IPS DF 6.9 (cell line): Measurements from ENCODE around the gene GXYLT2.

Experiments
- DNase-seq: peaks from one replicate; pipeline ENCODE4 v3.0.0-alpha.2; 2013; ENCODE audit warnings: low read depth, low spot score
- H3K27ac ChIP-seq: one replicate; pipeline ENCODE4 v1.5.1; 2013; ENCODE audit warnings: low read length, control low read depth
- H3K27me3 ChIP-seq: 2 replicates; pipeline ENCODE4 v1.6.1; 2013; ENCODE audit warnings: mild to moderate bottlenecking, low read length; ENCODE audit not compliant: control insufficient read depth, insufficient read depth
- H3K36me3 ChIP-seq: 2 replicates; pipeline ENCODE4 v1.6.1; 2013; ENCODE audit warnings: low read length; ENCODE audit not compliant: control insufficient read depth, insufficient read depth
- H3K4me1 ChIP-seq: 2 replicates; pipeline ENCODE4 v1.6.1; 2013; ENCODE audit warnings: low read length; ENCODE audit not compliant: control insufficient read depth, insufficient read depth
- H3K4me3 ChIP-seq: 2 replicates; pipeline ENCODE4 v1.5.1; 2013; ENCODE audit warnings: mild to moderate bottlenecking, low read length
- H3K9me3 ChIP-seq: 2 replicates; pipeline ENCODE4 v1.6.1; 2013; ENCODE audit warnings: low read length, inconsistent platforms; ENCODE audit not compliant: control insufficient read depth, insufficient read depth
- WGBS: extraction: QIAGEN DNeasy Blood & Tissue Kit; methylation state at CpG from one replicate; pipeline ENCODE4 v1.1.7; 2013; ENCODE audit warnings: mixed read lengths, missing lambda C conversion rate; ENCODE audit not compliant: insufficient read length, insufficient coverage; 5-methylcytosine and 5-hydroxymethylcytosine counted together

The GXYLT2 gene

DNA sequence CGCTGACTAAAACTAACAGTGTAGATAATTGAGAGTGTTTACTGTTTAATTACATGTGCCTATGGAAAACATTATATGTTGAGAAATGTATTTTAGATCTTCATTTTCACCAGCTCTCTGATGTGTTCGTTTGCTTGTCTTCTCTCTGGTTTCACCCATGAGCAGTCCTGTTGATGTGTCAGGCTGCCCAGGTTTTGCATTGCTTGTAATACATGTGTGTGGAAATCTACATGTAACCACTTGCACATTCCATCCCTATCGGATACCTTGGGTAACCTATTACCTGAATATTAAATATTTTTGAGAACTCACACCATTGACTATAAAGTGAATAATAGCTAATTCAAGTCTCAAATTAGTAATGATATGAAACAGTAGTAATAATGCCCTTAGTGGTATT is 121.9 kb downstream of the GXYLT2 start:
- WGBS = no CpG with 5 or more reads among the region's 3 CpGs
- Histone ChIP-seq H3K4me1 (no peaks in the 10 kb centered on the region), H3K27me3 (no peaks in the 10 kb centered on the region), H3K4me3 (no peak overlapping the region), H3K36me3 (no peaks in the 10 kb centered on the region), H3K27ac (no peak overlapping the region), H3K9me3 (no peaks in the 10 kb centered on the region)
- no peak for DNase-seq

DNA sequence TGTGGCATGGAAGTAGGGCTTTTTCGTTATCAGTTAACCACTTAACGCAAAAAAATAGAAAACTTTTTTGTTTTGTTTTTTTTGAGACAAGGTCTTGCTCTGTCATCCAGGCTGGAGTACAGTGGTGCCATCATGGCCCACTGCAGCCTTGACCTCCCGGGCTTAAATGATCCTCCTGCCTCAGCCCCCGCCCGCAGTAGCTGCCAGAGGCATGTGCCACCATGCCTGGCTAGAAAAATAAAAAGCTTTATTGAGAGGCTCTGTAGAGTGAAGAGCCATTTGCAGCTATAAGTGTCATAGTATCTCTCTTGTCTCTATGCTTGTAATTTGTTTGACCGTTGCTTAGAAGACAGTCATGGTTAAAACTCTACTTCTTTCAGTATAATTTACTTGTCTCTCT is 122.3 kb downstream of the GXYLT2 start:
- Histone ChIP-seq H3K27ac (no peak overlapping the region), H3K4me1 (no peaks in the 10 kb centered on the region), H3K9me3 (no peaks in the 10 kb centered on the region), H3K4me3 (no peak overlapping the region), H3K27me3 (no peaks in the 10 kb centered on the region), H3K36me3 (no peaks in the 10 kb centered on the region)
- no CpG with 5 or more reads among the region's 6 CpGs for WGBS
- DNase-seq = no peak

DNA sequence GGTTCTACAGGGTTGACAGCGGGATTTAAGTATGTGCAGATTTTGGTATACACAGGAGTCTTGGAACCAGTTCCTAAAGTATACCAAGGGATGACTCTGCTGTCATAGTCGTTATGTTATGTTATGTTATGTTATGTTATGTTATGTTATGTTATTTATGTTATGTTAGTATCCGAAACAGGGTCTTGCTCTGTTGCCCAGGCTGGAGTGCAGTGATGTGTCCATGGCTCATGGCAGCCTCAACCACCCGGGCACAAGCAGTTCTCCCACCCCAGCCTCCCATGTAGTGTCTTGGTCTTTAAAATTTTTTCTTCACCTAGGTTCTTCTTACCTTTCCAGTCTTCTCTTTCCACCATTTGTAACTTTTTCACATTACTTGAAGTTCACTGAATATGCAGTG is 130.5 kb downstream of the GXYLT2 start:
- no peak overlapping the region for H3K27ac ChIP-seq
- no peaks in the 10 kb centered on the region for H3K36me3 ChIP-seq
- no CpG with 5 or more reads among the region's 4 CpGs for WGBS
- H3K27me3 ChIP-seq = no peaks in the 10 kb centered on the region
- DNase-seq = no peak
- H3K4me1 ChIP-seq = no peaks in the 10 kb centered on the region
- no peak overlapping the region for H3K4me3 ChIP-seq
- no peaks in the 10 kb centered on the region for H3K9me3 ChIP-seq

DNA sequence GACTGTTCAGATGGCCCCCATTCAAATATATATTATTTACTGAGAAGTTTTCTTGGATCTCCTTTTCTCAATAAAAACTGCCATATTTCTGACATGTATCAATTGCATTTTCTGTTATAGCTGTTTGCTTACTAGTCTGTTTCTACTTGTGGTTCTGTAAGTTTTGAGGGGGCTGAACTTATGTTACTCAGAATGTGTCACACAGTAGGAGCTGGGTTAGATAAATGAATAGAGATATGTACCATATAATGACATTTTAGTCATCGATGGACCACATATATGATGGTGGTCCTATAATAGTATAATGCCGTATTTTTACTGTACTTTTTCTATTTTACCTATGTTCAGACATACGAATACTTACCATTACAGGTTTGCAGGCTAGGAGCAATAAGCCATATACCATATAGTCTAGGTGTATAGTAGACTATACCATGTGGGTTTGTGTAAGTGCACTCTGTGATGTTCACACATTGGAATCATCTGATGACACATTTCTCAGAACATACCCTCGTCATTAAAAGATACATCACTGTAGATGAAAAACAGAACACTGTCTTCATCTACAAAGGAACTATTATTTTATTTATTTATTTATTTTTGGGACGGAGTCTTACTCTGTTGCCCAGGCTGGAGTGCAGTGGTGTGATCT is 131.1 kb downstream of the GXYLT2 start:
- H3K27me3 ChIP-seq = no peaks in the 10 kb centered on the region
- no peaks in the 10 kb centered on the region for H3K36me3 ChIP-seq
- no peak for DNase-seq
- no peaks in the 10 kb centered on the region for H3K9me3 ChIP-seq
- H3K4me1 ChIP-seq = no peaks in the 10 kb centered on the region
- no CpG with 5 or more reads among the region's 5 CpGs for WGBS
- no peak overlapping the region for H3K27ac ChIP-seq
- H3K4me3 ChIP-seq = no peak overlapping the region

DNA sequence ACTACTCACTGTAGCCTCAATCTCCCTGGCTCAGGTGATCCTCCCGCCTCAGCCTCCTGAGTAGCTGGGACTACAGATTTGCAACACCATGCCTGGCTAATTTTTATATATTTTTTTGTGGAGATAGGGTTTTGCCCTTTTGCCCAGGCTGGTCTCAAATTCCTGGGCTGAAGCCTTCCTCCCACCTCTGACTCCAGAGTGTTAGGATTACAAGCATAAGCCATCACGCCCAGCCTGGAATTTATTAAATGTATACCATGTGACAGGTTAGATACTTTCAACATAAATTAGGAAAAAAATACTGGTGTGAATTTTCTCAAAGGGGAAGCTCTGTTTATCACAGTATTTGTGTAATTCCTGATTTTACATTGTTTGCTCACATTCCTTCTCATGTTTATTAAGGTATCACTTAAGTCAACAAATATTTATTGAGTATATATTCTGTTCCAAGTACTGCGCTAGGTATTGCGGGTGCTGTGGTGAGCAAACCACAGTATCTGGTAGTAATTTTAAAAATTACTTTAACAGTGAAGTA is 133.5 kb downstream of the GXYLT2 start:
- WGBS = no CpG with 5 or more reads among the region's 4 CpGs
- Histone ChIP-seq H3K27ac (no peak overlapping the region), H3K36me3 (no peaks in the 10 kb centered on the region), H3K9me3 (no peaks in the 10 kb centered on the region), H3K4me3 (no peak overlapping the region), H3K27me3 (no peaks in the 10 kb centered on the region), H3K4me1 (no peaks in the 10 kb centered on the region)
- no peak for DNase-seq

DNA sequence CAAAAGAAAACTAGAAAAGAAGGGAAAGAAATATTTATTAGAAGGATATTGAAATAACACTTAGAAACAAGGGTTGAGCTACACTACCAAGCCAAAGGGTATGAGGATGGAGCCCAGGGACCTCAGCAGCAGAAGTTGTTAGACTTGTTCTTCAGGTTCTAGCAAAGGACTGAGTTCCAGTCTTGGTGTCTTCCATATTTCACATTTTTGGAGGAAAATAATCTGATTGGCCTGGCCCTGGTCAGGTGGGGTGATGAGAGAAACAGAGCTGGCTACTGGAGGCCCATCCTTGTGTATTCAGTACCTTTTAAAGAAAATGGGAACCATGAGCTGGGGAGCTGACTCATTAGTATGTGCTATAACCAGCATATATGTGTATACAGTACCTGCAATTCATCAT is 137.0 kb downstream of the GXYLT2 start:
- Histone ChIP-seq H3K9me3 (no peaks in the 10 kb centered on the region), H3K4me3 (no peak overlapping the region), H3K27me3 (no peaks in the 10 kb centered on the region), H3K36me3 (no peaks in the 10 kb centered on the region), H3K4me1 (no peaks in the 10 kb centered on the region), H3K27ac (no peak overlapping the region)
- no peak for DNase-seq

DNA sequence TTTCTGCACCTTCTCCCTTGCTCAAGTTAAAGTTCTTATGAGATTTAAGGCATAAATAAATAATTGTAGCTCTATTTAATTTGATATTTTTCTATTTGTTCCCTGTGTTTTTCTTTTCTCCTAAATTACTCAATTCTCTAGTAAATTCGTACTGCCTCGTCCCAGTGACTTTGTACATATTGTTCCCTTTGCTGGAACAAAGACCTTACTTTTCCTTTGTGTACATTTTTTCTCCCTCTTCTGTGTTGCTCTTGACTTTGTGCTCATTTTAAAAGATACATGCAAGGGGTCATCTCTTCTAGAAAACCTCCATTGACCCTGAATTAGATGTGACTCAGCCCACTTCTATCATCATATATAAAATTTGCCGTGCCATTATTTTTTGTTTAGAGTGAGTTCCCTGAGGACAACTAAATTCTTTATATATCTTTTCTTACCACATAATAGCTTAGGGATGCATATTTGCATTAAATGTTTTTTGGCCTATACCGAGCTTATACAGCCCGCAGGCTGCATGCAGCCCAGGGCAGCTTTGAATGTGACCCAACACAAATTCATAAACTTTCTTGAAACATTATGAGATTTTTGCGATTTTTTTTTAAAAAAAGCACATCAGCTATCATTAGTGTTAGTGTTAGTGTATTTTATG is 138.4 kb downstream of the GXYLT2 start:
- Histone ChIP-seq H3K27ac (no peak overlapping the region), H3K36me3 (no peaks in the 10 kb centered on the region), H3K4me3 (no peak overlapping the region), H3K9me3 (no peaks in the 10 kb centered on the region), H3K27me3 (no peaks in the 10 kb centered on the region), H3K4me1 (no peaks in the 10 kb centered on the region)
- no peak for DNase-seq
- WGBS = no CpG with 5 or more reads among the region's 6 CpGs
